GM03348 (cell line): Measurements from ENCODE around the gene GALK1.
A peak's percentile ranks its signal among the peaks of the same experiment; 100 is the strongest.
"Not testable (repeated sequence)": the region's sequence is repeated elsewhere in the genome, so short reads cannot be mapped to it uniquely, and the experiment has no call there.

Experiments
- DNase-seq: peaks from one replicate; pipeline ENCODE4 v3.0.0; 2012; ENCODE audit warnings: low spot score

GALK1 gene

DNA sequence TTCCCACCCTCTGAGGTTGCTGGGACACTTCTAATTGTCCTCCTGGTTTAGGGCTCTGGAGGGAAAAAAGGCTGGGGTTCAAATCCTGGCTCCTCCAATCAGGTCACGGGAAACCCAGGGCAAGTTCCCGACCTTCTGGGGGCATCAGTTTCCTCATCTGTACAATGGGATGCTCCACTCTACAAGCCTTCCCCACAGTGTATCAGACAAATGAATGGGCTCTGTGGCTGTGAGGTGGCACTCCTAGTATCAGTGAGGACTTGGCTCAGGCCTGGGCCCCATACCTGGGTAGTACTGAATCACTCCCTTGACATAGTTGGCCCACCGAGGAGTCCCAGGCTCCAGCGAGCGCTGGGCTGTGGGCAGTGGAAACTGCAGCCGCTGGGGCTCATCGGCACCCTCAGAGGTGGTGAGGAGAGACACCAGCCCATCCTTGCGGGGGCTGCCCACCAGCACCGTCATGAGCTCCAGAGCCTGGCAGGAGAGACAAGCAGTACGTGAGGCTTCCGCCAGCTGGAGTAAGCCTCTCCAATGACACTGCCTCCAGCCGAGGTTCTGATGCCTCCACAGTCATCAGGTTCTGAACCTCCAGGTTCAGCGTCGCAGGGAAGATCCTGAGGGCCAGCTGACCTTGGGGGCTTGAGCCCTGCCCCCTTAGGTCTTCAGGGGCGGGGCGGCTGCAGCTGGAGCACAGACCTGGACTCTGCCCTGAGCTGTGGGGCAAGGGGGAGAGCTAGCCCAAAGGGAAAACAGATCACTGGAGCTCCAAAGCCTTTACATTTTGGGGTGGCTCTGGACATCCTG, 1.2 kb downstream of the GALK1 start:
- DNase-seq: peak; percentile 6

DNA sequence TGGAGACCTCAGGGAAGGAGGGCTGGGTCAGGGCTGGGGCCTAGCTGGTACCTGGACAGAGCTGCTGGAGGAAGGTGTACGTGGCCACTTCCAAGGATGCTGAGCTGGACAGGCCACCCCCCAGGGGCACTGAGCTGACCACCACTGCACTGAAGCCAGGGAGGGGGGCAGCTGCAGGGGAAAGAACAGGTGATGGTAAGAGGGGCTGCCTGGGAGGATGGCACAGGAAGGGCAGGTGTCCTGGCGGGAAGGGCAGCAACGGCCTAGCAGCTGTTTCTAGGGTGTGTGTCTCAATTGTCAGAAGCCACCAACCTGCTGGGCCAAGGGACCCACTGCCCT, 1.8 kb downstream of the GALK1 start:
- no peak for DNase-seq

DNA sequence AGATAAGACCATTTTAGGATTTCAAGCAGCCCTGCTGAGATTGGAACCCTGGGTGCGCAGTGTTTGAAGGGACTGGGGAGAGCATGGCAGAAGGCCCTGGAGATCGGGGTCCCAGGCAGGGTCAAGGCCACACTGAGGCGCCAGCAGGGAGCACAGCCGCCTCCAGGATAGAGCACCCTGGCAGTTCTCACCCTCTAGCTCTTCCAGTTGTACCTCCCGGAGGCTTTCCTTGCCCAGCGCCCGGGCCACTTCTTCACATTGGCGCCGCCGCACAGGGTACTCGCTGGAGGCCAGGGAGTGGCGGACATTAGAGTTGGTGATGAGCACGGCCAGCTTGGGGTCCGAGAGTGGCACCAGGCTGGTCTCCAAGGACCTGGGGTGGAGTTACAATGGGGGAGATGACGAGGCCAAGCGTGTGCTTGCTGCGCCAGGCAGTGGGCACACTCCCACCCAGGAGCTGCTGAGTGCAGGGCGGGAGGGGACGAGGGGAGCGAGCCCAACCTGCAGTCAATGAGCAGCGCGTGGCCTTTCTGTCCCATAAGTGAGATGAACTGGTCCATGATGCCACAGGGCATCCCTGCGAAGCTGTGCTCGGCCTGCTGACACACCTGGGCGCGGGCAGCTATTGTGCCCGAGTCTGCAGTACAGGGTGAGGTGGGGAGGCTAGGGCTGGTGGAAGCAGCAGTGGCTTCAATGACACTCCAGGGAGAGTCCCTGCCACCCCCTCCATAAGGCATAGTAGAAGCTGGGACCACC, 2.3 kb downstream of the GALK1 start:
- DNase-seq: no peak

DNA sequence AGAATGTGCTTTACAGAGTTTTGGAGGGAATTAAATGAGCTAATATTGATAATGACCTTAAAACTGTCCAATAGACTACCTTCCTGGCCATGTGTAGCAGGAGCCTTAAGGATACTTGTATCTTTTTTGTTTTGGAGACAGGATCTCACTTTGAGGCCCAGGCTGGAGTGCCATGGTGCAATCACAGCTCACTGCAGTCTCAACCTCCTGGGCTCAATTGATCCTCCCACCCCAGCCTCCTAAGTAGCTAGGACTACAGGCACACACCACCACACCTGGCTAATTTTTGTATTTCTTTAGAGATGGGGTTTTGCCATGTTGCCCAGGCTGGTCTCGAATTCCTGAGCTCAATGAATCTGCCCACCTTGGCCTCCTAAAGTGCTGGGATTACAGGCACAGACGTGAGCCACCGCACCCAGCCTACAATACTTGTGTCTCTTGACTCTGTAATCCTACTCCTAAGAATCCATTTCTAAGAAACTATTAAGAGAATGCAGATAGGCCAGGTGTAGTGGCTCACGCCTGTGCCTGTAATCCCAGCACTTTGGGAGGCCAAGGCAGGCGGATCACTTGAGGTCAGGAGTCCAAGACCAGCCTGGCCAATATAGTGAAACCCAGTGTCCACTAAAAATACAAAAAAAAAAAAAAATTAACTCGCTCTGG, 4.9 kb downstream of the GALK1 start:
- DNase-seq: not testable (repeated sequence)

DNA sequence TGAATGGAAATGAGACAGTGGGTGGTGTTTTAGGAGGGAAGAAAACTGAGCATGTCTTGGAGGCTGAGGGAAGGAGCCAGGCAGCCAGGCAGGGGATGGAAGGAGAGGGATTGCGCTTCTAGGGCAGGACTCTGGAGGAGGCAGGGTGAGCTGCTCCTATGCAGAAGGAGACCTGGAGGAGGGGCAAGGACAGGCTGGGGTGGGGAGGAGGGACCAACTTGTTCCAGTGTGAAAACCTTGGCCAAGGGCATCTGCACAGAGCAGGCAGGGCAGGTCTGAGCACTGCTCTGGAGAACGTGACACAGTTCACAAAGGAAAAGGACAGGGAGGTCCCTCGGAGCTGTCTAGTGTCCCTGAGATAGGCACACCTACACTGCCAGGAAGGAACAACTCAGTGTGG, 5.5 kb downstream of the GALK1 start:
- no peak for DNase-seq

DNA sequence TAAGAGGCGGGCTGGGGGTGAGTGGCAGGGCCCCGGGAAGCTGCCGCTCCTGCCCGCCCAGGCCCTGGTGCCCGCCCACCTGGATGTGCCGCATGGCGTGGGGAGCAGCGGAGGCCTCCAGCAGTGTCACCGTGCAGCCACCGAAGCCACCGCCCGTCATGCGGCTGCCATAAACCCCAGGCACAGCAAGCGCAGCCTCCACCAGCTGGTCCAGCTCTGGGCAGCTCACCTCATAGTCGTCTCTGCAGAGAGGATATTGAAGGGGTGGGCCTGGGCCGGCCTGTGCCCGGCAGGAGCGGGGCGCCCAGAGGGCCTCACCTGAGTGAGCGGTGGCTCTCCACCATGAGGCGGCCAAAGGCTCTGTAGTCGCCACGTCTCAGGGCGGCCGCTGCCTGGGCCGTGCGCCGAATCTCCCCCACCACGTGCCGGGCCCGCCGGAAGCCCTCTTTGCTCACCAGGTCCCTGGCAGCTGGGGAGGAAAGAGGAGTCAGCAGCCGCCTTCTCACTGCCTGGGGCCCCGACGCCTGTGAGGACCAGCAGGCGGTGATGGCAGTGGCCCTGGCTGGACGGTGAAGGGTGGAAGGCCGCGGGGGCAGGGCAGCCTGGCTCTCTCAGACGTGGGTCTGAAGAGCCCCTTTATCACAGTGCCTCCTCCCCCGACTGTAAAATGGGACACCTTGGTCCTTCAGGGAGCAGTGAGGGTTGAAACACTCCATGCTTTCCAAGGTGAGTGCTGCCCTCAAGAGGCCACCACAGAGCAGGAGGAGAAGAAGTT, 6.7 kb downstream of the GALK1 start:
- DNase-seq: no peak

DNA sequence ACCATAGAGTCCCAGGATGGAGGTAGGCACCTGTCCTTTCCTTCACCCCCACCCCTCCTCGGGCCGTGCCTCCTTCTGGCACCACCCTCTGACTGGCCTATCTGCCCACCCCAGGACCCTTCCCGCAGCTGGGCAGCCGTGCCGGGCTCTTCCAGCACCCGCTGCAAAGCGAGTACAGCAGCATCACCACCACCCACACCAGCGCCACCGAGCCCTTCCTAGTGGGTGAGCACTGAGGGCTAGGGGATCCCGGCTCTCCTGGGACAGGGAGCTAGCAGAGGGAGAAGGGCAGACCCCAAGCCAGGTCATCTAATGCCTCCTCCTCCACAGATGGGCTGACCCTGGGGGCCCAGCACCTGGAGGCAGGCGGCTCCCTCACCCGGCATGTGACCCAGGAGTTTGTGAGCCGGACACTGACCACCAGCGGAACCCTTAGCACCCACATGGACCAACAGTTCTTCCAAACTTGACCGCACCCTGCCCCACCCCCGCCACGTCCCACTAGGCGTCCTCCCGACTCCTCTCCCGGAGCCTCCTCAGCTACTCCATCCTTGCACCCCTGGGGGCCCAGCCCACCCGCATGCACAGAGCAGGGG, 7.8 kb downstream of the GALK1 start:
- DNase-seq: no peak

DNA sequence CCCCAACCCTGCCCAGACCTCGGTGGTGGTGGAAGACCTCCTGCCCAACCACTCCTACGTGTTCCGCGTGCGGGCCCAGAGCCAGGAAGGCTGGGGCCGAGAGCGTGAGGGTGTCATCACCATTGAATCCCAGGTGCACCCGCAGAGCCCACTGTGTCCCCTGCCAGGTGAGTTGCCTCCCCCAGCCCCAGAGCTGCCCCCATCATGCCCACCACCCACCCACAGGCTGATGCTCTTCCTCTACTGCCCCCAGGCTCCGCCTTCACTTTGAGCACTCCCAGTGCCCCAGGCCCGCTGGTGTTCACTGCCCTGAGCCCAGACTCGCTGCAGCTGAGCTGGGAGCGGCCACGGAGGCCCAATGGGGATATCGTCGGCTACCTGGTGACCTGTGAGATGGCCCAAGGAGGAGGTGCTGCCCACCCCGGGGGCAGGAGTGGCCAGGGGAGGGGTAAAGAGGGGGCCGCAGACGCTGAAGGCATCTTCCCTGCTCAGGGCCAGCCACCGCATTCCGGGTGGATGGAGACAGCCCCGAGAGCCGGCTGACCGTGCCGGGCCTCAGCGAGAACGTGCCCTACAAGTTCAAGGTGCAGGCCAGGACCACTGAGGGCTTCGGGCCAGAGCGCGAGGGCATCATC, 8.4 kb downstream of the GALK1 start:
- no peak for DNase-seq

DNA sequence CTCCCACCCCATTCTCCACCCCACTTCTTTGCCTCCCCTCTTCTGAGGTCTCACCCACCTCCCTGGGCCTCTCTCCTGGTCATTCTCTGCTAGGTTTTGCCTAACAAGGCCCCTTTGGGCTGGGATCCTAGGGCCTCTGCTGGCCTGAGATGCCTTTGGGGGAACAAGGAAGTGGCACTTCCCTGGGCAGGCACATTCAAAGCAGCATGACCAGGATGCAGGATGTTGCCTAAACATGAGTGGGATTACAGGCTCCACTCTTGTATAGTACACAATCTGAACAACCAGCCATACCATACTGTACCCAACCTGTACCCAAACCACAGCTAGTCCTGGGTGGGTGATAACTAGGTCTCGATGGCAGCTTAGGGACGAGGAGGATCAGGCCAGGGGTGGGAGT, 9.0 kb downstream of the GALK1 start:
- no peak for DNase-seq

DNA sequence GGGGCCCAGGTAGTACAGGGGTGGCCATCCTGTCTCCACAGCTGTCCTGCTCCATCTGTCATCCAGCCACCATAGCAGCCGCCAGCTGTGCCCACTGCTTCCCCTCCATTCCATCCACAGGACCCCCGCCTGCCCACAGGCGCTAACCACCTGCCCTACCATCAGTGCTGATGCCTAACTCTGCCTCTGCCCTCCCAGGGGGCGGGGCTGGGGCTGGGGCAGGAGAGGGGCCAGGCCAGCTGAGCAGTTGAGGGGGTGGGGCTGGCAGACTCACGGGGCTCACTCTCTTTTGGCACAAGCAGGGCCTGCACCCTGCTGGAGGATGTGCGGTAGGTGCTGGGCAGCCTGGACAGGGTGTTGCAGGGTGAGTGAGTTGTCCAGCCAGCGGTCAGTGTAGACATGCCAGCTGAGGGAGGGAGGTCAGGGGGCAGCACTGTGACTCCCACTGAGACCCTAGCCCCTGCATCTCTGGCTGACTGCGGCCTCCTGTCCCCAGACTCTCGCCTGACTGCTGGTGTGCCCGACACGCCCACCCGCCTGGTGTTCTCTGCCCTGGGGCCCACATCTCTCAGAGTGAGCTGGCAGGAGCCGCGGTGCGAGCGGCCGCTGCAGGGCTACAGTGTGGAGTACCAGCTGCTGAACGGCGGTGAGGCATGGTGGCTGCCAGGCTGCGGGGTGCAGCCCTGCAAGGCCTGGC, 9.6 kb downstream of the GALK1 start:
- DNase-seq: no peak

DNA sequence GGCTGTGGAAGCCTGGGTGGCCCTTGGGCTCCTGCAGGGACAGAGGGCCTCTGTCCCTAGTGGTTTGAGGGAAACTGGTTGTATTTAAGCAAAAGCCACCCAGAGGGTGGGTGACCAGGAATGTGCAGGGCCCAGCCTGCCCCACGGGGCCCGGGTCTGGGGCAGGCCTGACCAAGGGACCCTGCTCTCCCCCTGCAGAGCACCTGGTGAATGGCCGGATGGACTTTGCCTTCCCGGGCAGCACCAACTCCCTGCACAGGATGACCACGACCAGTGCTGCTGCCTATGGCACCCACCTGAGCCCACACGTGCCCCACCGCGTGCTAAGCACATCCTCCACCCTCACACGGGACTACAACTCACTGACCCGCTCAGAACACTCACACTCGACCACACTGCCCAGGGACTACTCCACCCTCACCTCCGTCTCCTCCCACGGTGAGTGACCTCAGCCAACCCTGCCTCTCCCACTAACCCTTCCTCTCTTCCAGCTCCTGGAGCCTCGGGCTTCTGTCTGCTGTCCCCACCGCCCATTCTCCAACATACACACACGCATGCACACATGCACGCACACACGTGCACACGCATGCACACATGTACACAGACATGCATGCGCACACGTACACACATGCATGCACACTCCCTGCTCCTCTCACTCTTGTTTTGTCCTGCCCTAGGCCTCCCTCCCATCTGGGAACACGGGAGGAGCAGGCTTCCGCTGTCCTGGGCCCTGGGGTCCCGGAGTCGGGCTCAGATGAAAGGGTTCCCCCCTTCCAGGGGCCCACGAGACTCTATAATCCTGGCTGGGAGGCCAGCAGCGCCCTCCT, 10.4 kb downstream of the GALK1 start:
- no peak for DNase-seq

DNA sequence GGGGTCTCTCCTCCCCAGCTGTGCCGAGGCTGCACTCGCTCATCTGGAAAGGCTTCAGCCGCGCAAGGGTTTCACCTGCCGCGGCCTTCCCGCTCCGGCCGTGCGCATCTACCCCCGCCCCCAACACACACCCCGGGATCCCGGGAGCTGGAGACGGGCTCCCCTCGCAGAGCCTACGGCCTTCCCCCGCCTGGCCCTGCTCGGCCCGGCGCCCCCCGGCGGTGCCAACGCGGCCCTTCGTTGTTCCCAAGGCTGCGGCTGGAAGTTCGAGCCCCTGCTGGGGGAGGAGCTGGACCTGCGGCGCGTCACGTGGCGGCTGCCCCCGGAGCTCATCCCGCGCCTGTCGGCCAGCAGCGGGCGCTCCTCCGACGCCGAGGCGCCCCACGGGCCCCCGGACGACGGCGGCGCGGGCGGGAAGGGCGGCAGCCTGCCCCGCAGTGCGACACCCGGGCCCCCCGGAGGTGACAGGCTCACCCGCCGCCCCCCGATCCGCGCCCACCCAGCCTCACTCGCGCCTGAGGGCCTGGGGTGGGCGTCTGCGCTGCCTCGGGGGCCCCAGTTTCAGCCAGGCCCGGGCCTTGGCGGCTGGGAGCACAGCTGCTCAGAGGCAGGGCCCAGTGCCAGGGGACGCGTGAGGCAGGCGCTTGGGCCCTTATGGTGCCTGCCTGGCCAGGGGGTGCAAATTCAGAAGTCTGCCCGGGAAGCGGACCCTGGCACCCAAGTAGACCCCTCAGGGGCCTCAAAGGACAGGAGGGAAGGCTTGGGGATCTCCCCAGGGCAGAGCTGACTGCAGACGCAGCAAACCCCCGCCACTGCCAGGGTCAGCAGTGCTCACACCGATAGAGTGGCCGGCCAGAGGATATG, 11.2 kb downstream of the GALK1 start:
- peak; percentile 94 for DNase-seq

DNA sequence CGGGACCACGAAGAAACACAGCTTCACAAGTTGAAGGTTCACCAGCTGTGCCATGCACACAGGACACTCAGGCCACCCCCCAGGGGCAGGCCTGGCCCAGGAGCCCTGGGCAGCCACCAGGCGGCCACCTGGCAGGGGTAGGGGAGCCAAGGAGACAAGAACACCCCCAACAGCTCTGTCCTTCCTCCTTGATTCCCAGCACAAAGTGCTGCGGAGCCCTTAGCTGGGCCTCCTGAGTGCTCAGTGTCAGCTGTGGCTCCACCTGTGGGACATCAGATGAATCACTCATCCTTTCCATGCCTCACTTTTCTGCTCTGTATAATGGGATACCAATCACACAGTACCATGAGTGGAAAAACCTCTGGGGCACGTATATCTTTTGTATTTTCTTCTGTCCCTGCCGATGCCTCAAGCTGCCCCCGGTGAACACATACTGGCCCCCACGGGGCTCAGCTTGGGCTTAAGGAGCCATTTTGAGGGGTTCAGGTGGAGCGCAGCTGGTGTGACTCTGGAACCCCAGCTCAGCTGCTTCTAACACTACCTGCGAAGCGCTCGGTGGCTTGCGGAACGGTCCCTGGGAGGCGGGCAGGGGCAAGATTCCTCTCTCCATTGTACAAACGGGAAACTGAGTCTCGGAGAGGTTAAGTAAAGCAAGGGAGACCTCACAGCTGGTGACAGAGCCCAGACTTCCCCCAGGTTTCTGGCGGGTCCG, 12.0 kb downstream of the GALK1 start:
- no peak for DNase-seq

DNA sequence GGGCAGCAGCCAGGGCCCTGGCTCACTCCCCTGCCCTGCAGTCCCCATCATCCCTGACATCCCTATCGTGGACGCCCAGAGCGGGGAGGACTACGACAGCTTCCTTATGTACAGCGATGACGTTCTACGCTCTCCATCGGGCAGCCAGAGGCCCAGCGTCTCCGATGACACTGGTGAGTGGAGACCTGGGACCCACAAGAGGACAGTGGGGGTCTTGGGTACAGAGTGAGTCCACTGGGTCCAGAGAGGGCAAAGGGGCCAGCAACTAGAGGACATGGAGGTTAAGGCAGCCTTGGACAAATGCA, 12.6 kb downstream of the GALK1 start:
- no peak for DNase-seq

DNA sequence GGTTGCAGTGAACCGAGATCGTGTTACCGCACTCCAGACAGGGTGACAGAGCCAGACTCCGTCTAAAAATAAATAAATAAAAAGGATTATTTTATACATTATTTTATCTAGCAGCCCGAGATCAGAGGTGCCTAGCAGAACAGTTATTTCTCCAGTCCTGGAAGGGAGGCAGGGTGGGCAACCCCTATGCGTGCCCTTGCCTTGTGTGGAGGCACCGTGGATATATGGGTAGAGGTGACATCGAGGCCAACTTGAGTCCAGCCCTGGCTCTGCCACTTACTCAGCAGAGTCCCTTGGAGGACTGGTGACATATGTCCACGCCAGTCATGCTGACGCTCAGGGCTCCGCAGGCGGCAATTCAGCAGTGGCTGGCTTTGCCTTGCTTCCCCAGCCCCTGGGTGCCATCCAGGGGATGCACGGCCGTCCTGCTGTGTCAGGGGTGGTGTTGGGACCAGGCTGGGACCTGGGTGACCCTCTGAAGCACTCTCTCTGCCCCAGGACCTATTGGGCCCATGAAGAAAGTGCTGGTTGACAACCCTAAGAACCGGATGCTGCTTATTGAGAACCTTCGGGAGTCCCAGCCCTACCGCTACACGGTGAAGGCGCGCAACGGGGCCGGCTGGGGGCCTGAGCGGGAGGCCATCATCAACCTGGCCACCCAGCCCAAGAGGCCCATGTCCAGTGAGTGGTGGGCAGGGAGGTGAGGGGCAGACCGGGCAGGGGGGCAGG, 13.2 kb downstream of the GALK1 start:
- no peak for DNase-seq

DNA sequence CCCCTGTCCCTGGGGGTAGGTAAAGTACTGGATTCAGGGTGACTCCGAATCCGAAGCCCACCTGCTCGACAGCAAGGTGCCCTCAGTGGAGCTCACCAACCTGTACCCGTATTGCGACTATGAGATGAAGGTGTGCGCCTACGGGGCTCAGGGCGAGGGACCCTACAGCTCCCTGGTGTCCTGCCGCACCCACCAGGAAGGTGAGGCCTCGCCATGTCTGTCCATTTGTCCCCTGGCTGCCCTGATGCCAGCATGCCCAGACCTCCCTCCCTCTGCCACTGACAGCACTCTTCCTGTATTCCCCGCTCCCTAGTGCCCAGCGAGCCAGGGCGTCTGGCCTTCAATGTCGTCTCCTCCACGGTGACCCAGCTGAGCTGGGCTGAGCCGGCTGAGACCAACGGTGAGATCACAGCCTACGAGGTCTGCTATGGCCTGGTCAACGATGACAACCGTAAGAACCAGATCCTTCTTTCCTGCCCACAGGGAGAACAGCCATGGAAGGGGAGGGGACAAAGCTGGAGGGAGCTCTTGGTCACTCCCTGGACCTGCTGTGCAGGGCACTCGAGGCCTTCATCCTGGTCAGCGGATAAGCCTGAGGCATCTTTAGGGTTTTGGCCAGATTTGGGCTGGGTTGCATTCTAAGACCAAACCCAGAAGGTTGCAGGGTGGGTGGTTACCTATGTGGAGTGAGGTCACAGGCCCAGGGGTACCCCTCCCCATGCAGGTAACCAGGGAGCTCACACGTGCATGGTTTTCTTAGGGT, 14.2 kb downstream of the GALK1 start:
- DNase-seq: no peak
